ENCODE measurements around the gene MEG3.
A peak's percentile ranks its signal among the peaks of the same experiment; 100 is the strongest.

The MEG3 gene

GRCh38 chr14:100819453-100819828, 6.5 kb upstream of the MEG3 start:
- TF ChIP-seq CTCF (IDR thresholded peaks at IDR 0.05; ENCODE audit: low read depth, low read length, missing control alignments), result no peak
- H3K4me3 ChIP-seq (replicated peaks; ENCODE audit: low read depth, low read length), result no peak overlapping the region
- no peak for DNase-seq (ENCODE audit: extremely low read depth, low read depth)

- DNase-seq (ENCODE audit: extremely low read depth, low read depth), result no peak
- no peak for TF ChIP-seq CTCF (IDR thresholded peaks at IDR 0.05; ENCODE audit: low read depth, low read length, missing control alignments)
Measured at GRCh38 chr14:100819829-100820475, 6.0 kb upstream of the MEG3 start.

GRCh38 chr14:100820957-100821356, 5.0 kb upstream of the MEG3 start:
- DNase-seq (ENCODE audit: extremely low read depth, low read depth), result no peak
- no peak for TF ChIP-seq CTCF (IDR thresholded peaks at IDR 0.05; ENCODE audit: low read depth, low read length, missing control alignments)
- no peak overlapping the region for H3K4me3 ChIP-seq (replicated peaks; ENCODE audit: low read depth, low read length)

More at GRCh38 chr14:100819829-100820475, 6.0 kb upstream of the MEG3 start:
- no peak overlapping the region for H3K4me3 ChIP-seq (replicated peaks; ENCODE audit: low read depth, low read length)

- TF ChIP-seq CTCF (IDR thresholded peaks at IDR 0.05; ENCODE audit: low read depth, low read length, missing control alignments), result no peak
- DNase-seq (ENCODE audit: extremely low read depth, low read depth), result no peak
- no peak overlapping the region for H3K4me3 ChIP-seq (replicated peaks; ENCODE audit: low read depth, low read length)
Measured at GRCh38 chr14:100822013-100822412, 3.9 kb upstream of the MEG3 start.

GRCh38 chr14:100822532-100823296, 3.2 kb upstream of the MEG3 start:
- TF ChIP-seq CTCF (IDR thresholded peaks at IDR 0.05; ENCODE audit: low read depth, low read length, missing control alignments), result no peak
- H3K4me3 ChIP-seq (replicated peaks; ENCODE audit: low read depth, low read length), result no peak overlapping the region
- peak; percentile 31 for DNase-seq (ENCODE audit: extremely low read depth, low read depth)

GRCh38 chr14:100823413-100824080, 2.4 kb upstream of the MEG3 start:
- no peak for TF ChIP-seq CTCF (IDR thresholded peaks at IDR 0.05; ENCODE audit: low read depth, low read length, missing control alignments)
- peak; percentile 19 for DNase-seq (ENCODE audit: extremely low read depth, low read depth)
- H3K4me3 ChIP-seq (replicated peaks; ENCODE audit: low read depth, low read length), result no peak overlapping the region

Measured in HFF-Myc (cell line).